ENCODE results near the gene MTOR. TPM values are rescaled to one million over a fixed set of nuclear protein-coding genes. Genes with fewer than 3 reads are reported as not detected.
A peak's percentile ranks its signal among the peaks of the same experiment; 100 is the strongest.

The MTOR gene
- total and polyA plus RNA-seq, 8 donors = 6.3 to 42.4 (median 28.6) TPM

DNA sequence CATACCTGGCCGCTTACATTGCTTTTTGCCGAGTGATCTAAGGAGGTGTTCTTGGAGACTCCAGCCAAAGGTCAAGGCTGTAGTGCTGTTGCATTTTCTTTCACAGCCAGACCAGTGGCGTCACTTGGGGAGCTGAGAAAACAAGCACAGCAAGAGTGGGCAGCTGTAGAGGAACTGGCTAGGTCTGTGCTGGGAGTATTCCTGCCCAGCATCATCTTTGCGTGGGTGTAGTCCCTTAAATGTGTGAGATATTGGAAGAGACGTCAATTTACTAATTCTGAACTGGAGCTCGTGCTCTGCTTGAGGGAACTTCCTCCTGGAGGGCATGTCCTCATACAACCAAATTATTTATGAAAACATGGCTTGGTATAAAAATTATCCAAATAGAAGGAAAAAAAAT is 20.8 kb upstream of the MTOR start:
- Histone ChIP-seq H3K27me3 (no peaks in the 10 kb centered on the region), H3K9me3 (no peaks in the 10 kb centered on the region), H3K36me3 (peaks cover 9 to 57% (median 54%) of the 10 kb centered on the region in 4 donors), H3K4me1 (peaks cover 0 to 27% (median 20%) of the 10 kb centered on the region in 4 donors), H3K4me3 (no peak overlapping the region), H3K27ac (no peak overlapping the region)
- TF ChIP-seq, protein P1, sequence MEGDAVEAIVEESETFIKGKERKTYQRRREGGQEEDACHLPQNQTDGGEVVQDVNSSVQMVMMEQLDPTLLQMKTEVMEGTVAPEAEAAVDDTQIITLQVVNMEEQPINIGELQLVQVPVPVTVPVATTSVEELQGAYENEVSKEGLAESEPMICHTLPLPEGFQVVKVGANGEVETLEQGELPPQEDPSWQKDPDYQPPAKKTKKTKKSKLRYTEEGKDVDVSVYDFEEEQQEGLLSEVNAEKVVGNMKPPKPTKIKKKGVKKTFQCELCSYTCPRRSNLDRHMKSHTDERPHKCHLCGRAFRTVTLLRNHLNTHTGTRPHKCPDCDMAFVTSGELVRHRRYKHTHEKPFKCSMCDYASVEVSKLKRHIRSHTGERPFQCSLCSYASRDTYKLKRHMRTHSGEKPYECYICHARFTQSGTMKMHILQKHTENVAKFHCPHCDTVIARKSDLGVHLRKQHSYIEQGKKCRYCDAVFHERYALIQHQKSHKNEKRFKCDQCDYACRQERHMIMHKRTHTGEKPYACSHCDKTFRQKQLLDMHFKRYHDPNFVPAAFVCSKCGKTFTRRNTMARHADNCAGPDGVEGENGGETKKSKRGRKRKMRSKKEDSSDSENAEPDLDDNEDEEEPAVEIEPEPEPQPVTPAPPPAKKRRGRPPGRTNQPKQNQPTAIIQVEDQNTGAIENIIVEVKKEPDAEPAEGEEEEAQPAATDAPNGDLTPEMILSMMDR (IDR thresholded peaks at IDR 0.05) = no peak
- TF ChIP-seq EP300 (IDR thresholded peaks at IDR 0.05) (no peak), POLR2A (IDR thresholded peaks at IDR 0.05) (no peak), POLR2AphosphoS5 (IDR thresholded peaks at IDR 0.05) (no peak)
- intact Hi-C loops (cut with DNase I; ENCODE audit: low total_unique reads) = no loop called here
- no peak for DNase-seq
- 95 to 100% (median 97%) methylated on average over 6 of the region's 6 CpGs for WGBS, 5 donors

DNA sequence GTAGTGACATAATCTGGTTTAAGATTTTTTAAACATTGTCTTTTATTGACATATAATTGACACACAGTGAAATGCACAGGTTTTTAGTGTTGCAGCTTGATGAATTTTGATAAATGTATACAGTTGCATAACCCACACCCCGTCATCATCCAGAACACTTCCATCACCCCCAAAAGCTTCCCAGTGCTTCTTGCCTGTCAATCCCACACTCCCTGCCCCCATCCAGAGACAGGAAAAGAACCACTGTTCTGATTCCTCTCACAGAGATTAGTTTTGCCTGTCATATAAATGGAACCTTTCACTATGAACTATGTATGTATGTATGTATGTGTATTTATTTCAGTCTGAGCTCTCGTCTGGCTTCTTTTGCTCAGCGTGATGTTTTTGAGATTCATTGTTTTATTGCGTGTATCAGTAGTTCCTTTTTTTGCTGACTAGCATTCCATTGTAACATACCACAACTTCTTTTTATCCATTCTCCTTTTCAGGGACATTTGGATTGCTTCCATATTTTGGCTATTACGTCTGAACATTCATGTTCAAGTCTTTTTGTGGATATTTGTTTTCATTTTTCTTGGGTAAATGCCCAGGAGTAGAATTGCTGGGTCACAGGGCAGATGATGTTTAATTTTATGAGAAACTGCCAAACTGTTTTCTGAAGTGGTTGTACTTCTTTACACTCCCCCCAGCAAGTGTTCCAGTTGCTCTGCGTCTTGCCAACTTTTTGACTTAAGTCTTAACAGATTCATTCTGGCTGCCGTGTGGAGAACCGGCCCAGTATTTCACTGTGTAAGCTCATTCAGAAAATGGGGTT is 19.4 kb upstream of the MTOR start:
- Histone ChIP-seq H3K36me3 (peaks cover 9 to 56% (median 53%) of the 10 kb centered on the region in 4 donors), H3K4me1 (peaks cover 0 to 29% (median 24%) of the 10 kb centered on the region in 4 donors), H3K9me3 (no peaks in the 10 kb centered on the region), H3K4me3 (no peak overlapping the region), H3K27me3 (no peaks in the 10 kb centered on the region), H3K27ac (peak overlapping the region in 2 of 5 donors; percentile 22 to 68)
- 31 to 41% (median 36%) methylated on average over 8 of the region's 8 CpGs for WGBS, 5 donors
- intact Hi-C loops (cut with DNase I; ENCODE audit: low total_unique reads) = no loop called here
- TF ChIP-seq POLR2AphosphoS5 (IDR thresholded peaks at IDR 0.05) = peak in 1 of 3 donors; percentile 40
- TF ChIP-seq, protein P1 (IDR thresholded peaks at IDR 0.05) = no peak
- peak in 1 of 2 donors; percentile 65 for DNase-seq

DNA sequence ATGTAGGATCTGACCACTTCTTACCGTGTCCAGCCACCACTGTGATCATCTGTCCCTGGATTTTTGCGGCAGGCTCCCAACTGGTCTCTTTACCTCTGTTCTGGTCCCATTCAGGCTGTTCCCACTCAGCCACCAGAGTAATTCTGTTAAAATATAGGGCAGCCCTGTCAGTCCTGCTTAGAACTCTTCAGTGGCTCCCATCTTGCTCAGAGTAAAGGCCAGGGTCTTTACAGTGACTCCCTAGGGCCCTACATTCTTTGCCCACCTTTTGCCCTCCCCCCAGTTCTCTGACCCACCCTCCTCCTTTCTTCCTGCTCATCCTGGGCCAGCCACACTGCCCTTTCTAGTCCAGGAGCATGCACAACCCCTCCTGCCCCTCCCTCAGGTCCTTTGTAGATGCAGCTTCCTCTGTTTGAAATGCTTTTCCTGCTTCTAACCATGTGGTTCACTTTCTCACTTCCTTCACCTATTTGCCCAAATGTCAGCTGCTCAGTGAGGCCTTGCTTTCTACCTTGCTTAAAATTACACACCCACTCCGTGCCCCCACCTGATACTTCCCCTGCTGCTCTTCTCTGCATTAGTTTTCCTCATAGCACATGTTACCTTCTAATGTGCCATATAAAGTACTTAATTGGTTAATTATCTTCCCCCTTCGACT is 18.5 kb upstream of the MTOR start:
- Histone ChIP-seq H3K27ac (peak overlapping the region in 3 of 5 donors; percentile 12 to 68 (median 22)), H3K4me3 (no peak overlapping the region), H3K9me3 (no peaks in the 10 kb centered on the region), H3K4me1 (peaks cover 7 to 38% (median 29%) of the 10 kb centered on the region in 4 donors), H3K27me3 (no peaks in the 10 kb centered on the region), H3K36me3 (peaks cover 7 to 50% (median 45%) of the 10 kb centered on the region in 4 donors)
- DNase-seq = peak in 1 of 2 donors; percentile 32
- intact Hi-C loops (cut with DNase I; ENCODE audit: low total_unique reads) = no loop called here
- 75 to 79% (median 79%) methylated on average over 4 of the region's 4 CpGs for WGBS, 5 donors
- TF ChIP-seq POLR2A (IDR thresholded peaks at IDR 0.05) (no peak), POLR2AphosphoS5 (IDR thresholded peaks at IDR 0.05) (no peak), EP300 (IDR thresholded peaks at IDR 0.05) (no peak)
- TF ChIP-seq, protein P1 (IDR thresholded peaks at IDR 0.05) = no peak

DNA sequence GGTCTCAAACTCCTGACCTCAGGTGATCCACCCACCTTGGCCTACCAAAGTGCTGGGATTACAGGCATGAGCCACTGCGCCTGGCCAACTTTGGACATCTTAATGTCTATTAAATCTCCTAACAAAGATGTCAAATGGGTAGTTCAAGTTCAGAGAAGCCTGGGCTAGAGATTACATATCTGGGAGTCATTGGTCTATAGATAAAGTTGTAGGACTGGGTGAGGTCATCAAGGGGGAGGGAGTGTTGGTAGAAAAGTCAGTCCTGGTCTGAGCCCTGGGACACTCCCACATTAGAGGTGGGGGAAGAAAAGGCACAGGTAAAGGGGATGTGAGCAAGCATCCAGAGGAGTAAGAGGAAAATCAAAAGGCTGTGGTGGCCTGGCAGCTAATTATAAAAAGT is 17.3 kb upstream of the MTOR start:
- Histone ChIP-seq H3K27me3 (no peaks in the 10 kb centered on the region), H3K9me3 (no peaks in the 10 kb centered on the region), H3K27ac (no peak overlapping the region), H3K4me3 (no peak overlapping the region), H3K4me1 (peaks cover 19 to 50% (median 41%) of the 10 kb centered on the region in 4 donors), H3K36me3 (peaks cover 0 to 40% (median 37%) of the 10 kb centered on the region in 4 donors)
- 94 to 100% (median 100%) methylated on average over 1 of the region's 1 CpG for WGBS, 5 donors
- DNase-seq = no peak
- intact Hi-C loops (cut with DNase I; ENCODE audit: low total_unique reads) = no loop called here
- TF ChIP-seq, protein P1 (IDR thresholded peaks at IDR 0.05) = no peak
- TF ChIP-seq POLR2A (IDR thresholded peaks at IDR 0.05) (no peak), POLR2AphosphoS5 (IDR thresholded peaks at IDR 0.05) (no peak), EP300 (IDR thresholded peaks at IDR 0.05) (no peak)

All from stomach (tissue), 9 donors.